AG08396 (cell line): ENCODE measurements around the gene ZDHHC8.

Experiments used
- DNase-seq: peaks from one replicate; pipeline ENCODE4 v3.0.0; 2012; ENCODE audit warnings: low spot score, mixed read lengths

ZDHHC8 gene

GRCh38 chr22:20164863-20165262, 33.3 kb downstream of the ZDHHC8 start:
- DNase-seq: no peak

- no peak for DNase-seq
Observed at GRCh38 chr22:20165421-20165820, 33.8 kb downstream of the ZDHHC8 start.

GRCh38 chr22:20165913-20166312, 34.3 kb downstream of the ZDHHC8 start:
- DNase-seq: no peak

- DNase-seq: no peak
Observed at GRCh38 chr22:20166703-20167102, 35.1 kb downstream of the ZDHHC8 start.

- no peak for DNase-seq
Observed at GRCh38 chr22:20167643-20168322, 36.2 kb downstream of the ZDHHC8 start.

GRCh38 chr22:20169253-20169822, 37.7 kb downstream of the ZDHHC8 start:
- DNase-seq: no peak

- no peak for DNase-seq
Observed at GRCh38 chr22:20170170-20170569, 38.6 kb downstream of the ZDHHC8 start.

- no peak for DNase-seq
Observed at GRCh38 chr22:20171288-20172140, 39.9 kb downstream of the ZDHHC8 start.

- DNase-seq: no peak
Observed at GRCh38 chr22:20172141-20172613, 40.6 kb downstream of the ZDHHC8 start.

GRCh38 chr22:20173246-20173645, 41.6 kb downstream of the ZDHHC8 start:
- no peak for DNase-seq

- DNase-seq: no peak
Observed at GRCh38 chr22:20173772-20174171, 42.2 kb downstream of the ZDHHC8 start.

GRCh38 chr22:20174785-20175596, 43.4 kb downstream of the ZDHHC8 start:
- peak; percentile 58 for DNase-seq

- DNase-seq: no peak
Observed at GRCh38 chr22:20175597-20175900, 43.9 kb downstream of the ZDHHC8 start.

- no peak for DNase-seq
Observed at GRCh38 chr22:20176421-20177085, 44.9 kb downstream of the ZDHHC8 start.

- no peak for DNase-seq
Observed at GRCh38 chr22:20177217-20177911, 45.8 kb downstream of the ZDHHC8 start.

GRCh38 chr22:20178075-20178914, 46.7 kb downstream of the ZDHHC8 start:
- DNase-seq: no peak

- no peak for DNase-seq
Observed at GRCh38 chr22:20178915-20179227, 47.3 kb downstream of the ZDHHC8 start.

- DNase-seq: no peak
Observed at GRCh38 chr22:20179455-20180244, 48.0 kb downstream of the ZDHHC8 start.

- no peak for DNase-seq
Observed at GRCh38 chr22:20180245-20180630, 48.6 kb downstream of the ZDHHC8 start.

- no peak for DNase-seq
Observed at GRCh38 chr22:20180640-20181039, 49.0 kb downstream of the ZDHHC8 start.
